Small intestine (tissue), 7 donors: ENCODE measurements around the gene NEK6. TPM values are rescaled to one million over a fixed set of nuclear protein-coding genes. Genes with fewer than 3 reads are reported as not detected.
A peak's percentile ranks its signal among the peaks of the same experiment; 100 is the strongest.

Experiments
- DNase-seq, 2 donors: peaks; one replicate each; pipeline versions ENCODE4 v3.0.0 to v3.0.0-alpha.2; 2013
- FAIRE-seq: peaks from 2 replicates; lab custom pipeline; 2012; peaks lifted over from hg19 to GRCh38; lab: Jason Lieb, UNC
- H3K27ac ChIP-seq, 3 donors: one replicate each; pipeline ENCODE4 v1.5.1; 2013; ENCODE audit warnings: low read length in 2 of 3, mild to moderate bottlenecking in 2 of 3, control low read depth in 1 of 3, inconsistent platforms in 1 of 3, low read depth in 1 of 3, moderate library complexity in 1 of 3
- H3K27me3 ChIP-seq, 3 donors: one replicate each; pipeline ENCODE4 v1.6.1; 2013; ENCODE audit warnings: low read length in 3 of 3, inconsistent platforms in 1 of 3; ENCODE audit not compliant: control insufficient read depth in 3 of 3, insufficient read depth in 3 of 3
- H3K36me3 ChIP-seq, 3 donors: one replicate each; pipeline ENCODE4 v1.6.1; 2013; ENCODE audit warnings: low read length in 3 of 3, inconsistent platforms in 1 of 3, low read depth in 1 of 3, mild to moderate bottlenecking in 1 of 3, moderate library complexity in 1 of 3; ENCODE audit not compliant: control insufficient read depth in 3 of 3, insufficient read depth in 2 of 3
- H3K4me1 ChIP-seq, 3 donors: one replicate each; pipeline ENCODE4 v1.6.1; 2013; ENCODE audit warnings: low read length in 2 of 3, inconsistent platforms in 1 of 3, low read depth in 1 of 3, mild to moderate bottlenecking in 1 of 3, moderate library complexity in 1 of 3; ENCODE audit not compliant: control insufficient read depth in 3 of 3, insufficient read depth in 2 of 3
- H3K4me3 ChIP-seq, 3 donors: one replicate each; pipeline ENCODE4 v1.5.1; 2013; ENCODE audit warnings: low read length in 3 of 3, control low read depth in 1 of 3, inconsistent platforms in 1 of 3, low read depth in 1 of 3, mild to moderate bottlenecking in 1 of 3, moderate library complexity in 1 of 3
- H3K9me3 ChIP-seq, 2 donors: one replicate each; pipeline ENCODE4 v1.6.1; 2013; ENCODE audit warnings: low read depth in 1 of 2, low read length in 1 of 2; ENCODE audit not compliant: control insufficient read depth in 2 of 2, insufficient read depth in 1 of 2
- whole genome bisulfite sequencing, 3 donors: extraction: QIAGEN DNeasy Blood & Tissue Kit; methylation state at CpG; one replicate each; pipeline ENCODE4 v1.1.7; 2013; 5-methylcytosine and 5-hydroxymethylcytosine counted together
- polyA plus RNA-seq, 4 donors: library from polyadenylated mRNA; stranded (reverse) in 3 of 4; unstranded in 1 of 4; fragments of 200-250 nt in 3 of 4; fragments of 120-200 nt in 1 of 4; gene quantifications; one replicate each; pipeline versions ENCODE4 v1.2.1 to v1.2.3, GENCODE V29; 2013
- donor health status: healthy with polysubstance abuse.
- donor health status: control.
- donor health status: control.
- donor health status: Bipolar disorder and iron deficiency.
- donor health status: healthy.

NEK6 gene
- polyA plus RNA-seq, 4 donors, result 9.7 to 31.2 (median 23.6) TPM

- peaks cover 3 to 36% (median 12%) of the 10 kb centered on the region in 3 donors for H3K4me1 ChIP-seq
- H3K27me3 ChIP-seq, result no peaks in the 10 kb centered on the region
- peak overlapping the region in 2 of 3 donors; percentile 24 to 42 for H3K27ac ChIP-seq
- DNase-seq (peak in 1 of 2 donors; percentile 79), FAIRE-seq (no peak)
- 17 to 28% (median 24%) methylated on average over 6 of the region's 6 CpGs for WGBS, 3 donors
- peaks cover 0 to 13% of the 10 kb centered on the region in 2 donors for H3K9me3 ChIP-seq
- H3K36me3 ChIP-seq, result no peaks in the 10 kb centered on the region
- no peak overlapping the region for H3K4me3 ChIP-seq
These were observed 36.8 kb upstream of the NEK6 start for GRCh38 chr9:124220946-124221451.

GRCh38 chr9:124221676-124222075 lies 36.1 kb upstream of the NEK6 start:
- 91 to 97% (median 94%) methylated on average over 3 of the region's 3 CpGs for WGBS, 3 donors
- H3K27me3 ChIP-seq, result no peaks in the 10 kb centered on the region
- peak overlapping the region in 1 of 3 donors; percentile 42 for H3K27ac ChIP-seq
- H3K9me3 ChIP-seq, result peaks cover 0 to 13% of the 10 kb centered on the region in 2 donors
- DNase-seq (no peak), FAIRE-seq (no peak)
- peaks cover 3 to 36% (median 12%) of the 10 kb centered on the region in 3 donors for H3K4me1 ChIP-seq
- no peak overlapping the region for H3K4me3 ChIP-seq
- H3K36me3 ChIP-seq, result no peaks in the 10 kb centered on the region

- DNase-seq (no peak), FAIRE-seq (no peak)
- no peaks in the 10 kb centered on the region for H3K27me3 ChIP-seq
- H3K4me1 ChIP-seq, result peaks cover 3 to 36% (median 9%) of the 10 kb centered on the region in 3 donors
- peaks cover 0 to 13% of the 10 kb centered on the region in 2 donors for H3K9me3 ChIP-seq
- no peak overlapping the region for H3K4me3 ChIP-seq
- 72 to 90% (median 78%) methylated on average over 4 of the region's 4 CpGs for WGBS, 3 donors
- no peaks in the 10 kb centered on the region for H3K36me3 ChIP-seq
- no peak overlapping the region for H3K27ac ChIP-seq
These were observed 35.6 kb upstream of the NEK6 start for GRCh38 chr9:124222109-124222508.

GRCh38 chr9:124222918-124223720 lies 34.6 kb upstream of the NEK6 start:
- DNase-seq (peak; percentile 97 to 99), FAIRE-seq (no peak)
- no peaks in the 10 kb centered on the region for H3K27me3 ChIP-seq
- H3K27ac ChIP-seq, result peak overlapping the region; percentile 37 to 94 (median 77)
- H3K9me3 ChIP-seq, result peaks cover 0 to 13% of the 10 kb centered on the region in 2 donors
- no peak overlapping the region for H3K4me3 ChIP-seq
- no peaks in the 10 kb centered on the region for H3K36me3 ChIP-seq
- H3K4me1 ChIP-seq, result peaks cover 3 to 36% (median 9%) of the 10 kb centered on the region in 3 donors
- WGBS, 3 donors, result 16 to 60% (median 37%) methylated on average over 10 of the region's 10 CpGs

GRCh38 chr9:124225945-124226344 lies 31.8 kb upstream of the NEK6 start:
- Histone ChIP-seq H3K9me3 (peaks cover 0 to 13% of the 10 kb centered on the region in 2 donors), H3K36me3 (no peaks in the 10 kb centered on the region), H3K4me3 (no peak overlapping the region), H3K4me1 (peaks cover 0 to 26% (median 2%) of the 10 kb centered on the region in 3 donors), H3K27ac (no peak overlapping the region), H3K27me3 (no peaks in the 10 kb centered on the region)
- FAIRE-seq, result no peak
- no peak for DNase-seq

GRCh38 chr9:124228516-124228915 lies 29.2 kb upstream of the NEK6 start:
- 67 to 98% (median 96%) methylated on average over 2 of the region's 2 CpGs for WGBS, 3 donors
- DNase-seq (no peak), FAIRE-seq (no peak)
- Histone ChIP-seq H3K36me3 (no peaks in the 10 kb centered on the region), H3K9me3 (no peaks in the 10 kb centered on the region), H3K27ac (no peak overlapping the region), H3K4me3 (no peak overlapping the region), H3K27me3 (no peaks in the 10 kb centered on the region), H3K4me1 (peaks cover 0 to 10% (median 0%) of the 10 kb centered on the region in 3 donors)

GRCh38 chr9:124231095-124231737 lies 26.5 kb upstream of the NEK6 start:
- Histone ChIP-seq H3K36me3 (no peaks in the 10 kb centered on the region), H3K9me3 (peaks cover 0 to 4% of the 10 kb centered on the region in 2 donors), H3K27ac (no peak overlapping the region), H3K27me3 (no peaks in the 10 kb centered on the region), H3K4me1 (no peaks in the 10 kb centered on the region), H3K4me3 (no peak overlapping the region)
- DNase-seq (no peak), FAIRE-seq (no peak)
- 88 to 96% (median 96%) methylated on average over 8 of the region's 8 CpGs for WGBS, 3 donors

GRCh38 chr9:124238546-124239140 lies 19.1 kb upstream of the NEK6 start:
- Histone ChIP-seq H3K27me3 (no peaks in the 10 kb centered on the region), H3K9me3 (peaks cover 0 to 4% of the 10 kb centered on the region in 2 donors), H3K4me3 (no peak overlapping the region), H3K4me1 (peaks cover 0 to 11% (median 4%) of the 10 kb centered on the region in 3 donors), H3K36me3 (no peaks in the 10 kb centered on the region), H3K27ac (no peak overlapping the region)
- WGBS, 3 donors, result 60 to 66% (median 62%) methylated on average over 5 of the region's 5 CpGs
- no peak for FAIRE-seq
- DNase-seq, result no peak
